Measurements from ENCODE around the gene GOLGA6L9. TPM values are rescaled to one million over a fixed set of nuclear protein-coding genes. Genes with fewer than 3 reads are reported as not detected.
"Not testable (repeated sequence)": the region's sequence is repeated elsewhere in the genome, so short reads cannot be mapped to it uniquely, and the experiment has no call there.

The GOLGA6L9 gene, protein sequence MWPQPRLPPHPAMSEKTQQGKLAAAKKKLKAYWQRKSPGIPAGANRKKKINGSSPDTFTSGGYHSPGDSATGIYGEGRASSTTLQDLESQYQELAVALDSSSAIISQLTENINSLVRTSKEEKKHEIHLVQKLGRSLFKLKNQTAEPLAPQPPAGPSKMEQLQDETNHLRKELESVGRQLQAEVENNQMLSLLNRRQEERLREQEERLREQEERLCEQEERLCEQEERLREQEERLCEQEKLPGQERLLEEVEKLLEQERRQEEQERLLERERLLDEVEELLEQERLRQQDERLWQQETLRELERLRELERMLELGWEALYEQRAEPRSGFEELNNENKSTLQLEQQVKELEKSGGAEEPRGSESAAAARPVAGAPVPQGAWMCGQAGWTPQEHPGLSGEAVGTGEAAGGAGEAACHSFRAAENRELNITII
- 1 to 10 TPM; 4.6 to 7.4 (median 5.9) TPM for polyA plus RNA-seq (ENCODE audit: insufficient read length in 3 of 3)

DNA sequence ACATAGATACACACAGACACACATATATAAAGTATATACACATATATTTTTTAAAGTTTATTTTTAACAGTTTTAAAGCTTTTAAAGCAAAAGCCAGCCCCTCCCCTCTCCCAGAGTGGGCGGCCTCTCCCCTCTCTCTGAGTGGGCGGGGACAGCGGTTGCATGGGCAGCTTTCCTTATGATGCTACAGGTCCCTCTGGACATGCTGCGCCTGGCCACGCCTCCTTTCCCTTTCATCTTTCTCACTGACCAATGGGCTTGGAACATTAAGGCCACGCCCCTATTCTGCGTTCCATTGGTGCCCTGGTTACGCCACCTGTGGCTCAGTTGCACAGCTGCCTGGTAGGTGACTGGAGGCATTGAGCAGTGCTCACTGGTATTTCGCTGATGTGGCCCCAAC lies at the start of gene GOLGA6L9:
Gene GOLGA6L9 (plus strand): TSS at position 124 of the 400 bp plus-strand sequence. CDS start 264 bp downstream, at position 388.
- DNase-seq (ENCODE audit: low read depth in 3 of 3, low spot score in 2 of 3) = not testable (repeated sequence)

DNA sequence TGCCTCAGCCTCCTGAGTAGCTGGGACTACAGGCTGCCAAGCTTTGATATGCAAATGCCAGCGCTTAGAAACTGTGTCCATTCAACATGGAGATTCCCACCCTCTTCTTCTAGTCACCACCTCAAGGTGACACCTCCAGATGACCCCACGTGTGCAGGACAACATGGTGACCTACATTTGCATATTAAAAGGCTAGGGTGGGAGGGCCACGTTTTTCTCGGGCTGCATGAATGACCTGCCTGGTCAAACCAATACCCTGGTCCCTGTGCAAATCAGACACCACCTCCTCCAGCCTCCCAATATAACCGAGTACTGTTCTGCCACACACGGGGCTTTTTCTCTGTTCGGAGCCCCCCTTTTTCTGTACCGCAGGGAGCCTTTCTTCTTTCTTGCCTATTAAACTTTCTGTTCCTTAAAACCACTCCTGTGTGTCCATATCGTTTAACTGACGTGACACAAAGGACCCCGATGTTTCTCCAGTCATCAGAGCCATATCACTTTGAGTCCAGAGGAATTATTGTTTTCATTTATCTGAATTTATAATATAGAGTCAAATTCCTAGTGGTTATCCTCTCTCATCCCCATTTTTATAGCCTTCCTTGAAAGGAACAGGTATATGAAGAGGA lies 48.2 kb upstream of the GOLGA6L9 start:
- not testable (repeated sequence) for DNase-seq (ENCODE audit: low read depth in 3 of 3, low spot score in 2 of 3)

DNA sequence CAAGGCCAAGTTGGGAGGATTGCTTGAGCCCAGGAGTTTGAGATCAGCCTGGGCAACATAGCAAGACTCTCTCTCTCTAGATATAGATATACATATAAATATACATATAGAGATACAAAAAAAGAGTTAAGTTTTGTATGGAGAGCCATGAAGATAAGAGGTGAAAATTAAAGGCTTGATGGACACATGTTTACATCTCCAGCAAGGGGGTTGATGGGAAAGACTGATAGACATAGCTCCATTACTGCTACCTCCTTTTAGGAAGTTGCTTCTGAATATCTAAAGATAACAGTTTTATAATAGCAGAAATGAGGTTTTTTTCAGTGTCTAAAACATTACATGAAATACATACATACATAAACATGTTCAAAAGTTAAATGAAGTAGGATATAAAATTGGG lies 42.4 kb upstream of the GOLGA6L9 start:
- not testable (repeated sequence) for DNase-seq (ENCODE audit: low read depth in 3 of 3, low spot score in 2 of 3)

DNA sequence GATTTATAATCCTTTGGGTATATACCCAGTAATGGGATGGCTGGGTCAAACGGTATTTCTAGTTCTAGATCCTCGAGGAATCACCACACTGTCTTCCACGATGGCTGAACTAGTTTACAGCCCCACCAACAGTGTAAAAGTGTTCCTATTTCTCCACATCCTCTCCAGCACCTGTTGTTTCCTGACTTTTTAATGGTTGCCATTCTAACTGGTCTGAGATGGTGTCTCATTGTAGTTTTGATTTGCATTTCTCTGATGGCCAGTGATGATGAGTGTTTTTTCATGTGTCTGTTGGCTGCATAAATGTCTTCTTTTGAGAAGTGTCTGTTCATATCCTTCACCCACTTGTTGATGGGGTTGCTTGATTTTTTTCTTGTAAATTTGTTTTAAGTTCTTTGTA lies 39.5 kb upstream of the GOLGA6L9 start:
- not testable (repeated sequence) for DNase-seq (ENCODE audit: low read depth in 3 of 3, low spot score in 2 of 3)

DNA sequence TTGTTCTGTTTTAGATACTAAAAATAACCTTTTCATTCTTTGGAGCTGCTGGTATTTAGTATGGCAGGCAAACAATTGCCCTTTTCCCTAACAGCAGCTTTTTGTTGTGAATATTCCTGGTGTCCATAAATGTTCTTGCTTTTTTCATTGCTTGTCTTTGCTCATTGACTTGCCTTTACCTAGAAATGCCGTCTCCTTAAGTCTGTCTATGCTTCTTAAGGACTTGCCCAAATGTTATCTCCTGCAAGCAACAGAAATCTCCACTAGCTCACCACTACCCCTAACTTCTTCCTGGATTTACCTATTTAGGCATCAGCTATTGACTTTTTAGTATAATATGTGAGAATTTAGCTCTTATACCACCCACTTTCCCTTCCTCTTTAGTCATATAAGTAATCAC lies 37.5 kb upstream of the GOLGA6L9 start:
- DNase-seq (ENCODE audit: low read depth in 3 of 3, low spot score in 2 of 3) = not testable (repeated sequence)

DNA sequence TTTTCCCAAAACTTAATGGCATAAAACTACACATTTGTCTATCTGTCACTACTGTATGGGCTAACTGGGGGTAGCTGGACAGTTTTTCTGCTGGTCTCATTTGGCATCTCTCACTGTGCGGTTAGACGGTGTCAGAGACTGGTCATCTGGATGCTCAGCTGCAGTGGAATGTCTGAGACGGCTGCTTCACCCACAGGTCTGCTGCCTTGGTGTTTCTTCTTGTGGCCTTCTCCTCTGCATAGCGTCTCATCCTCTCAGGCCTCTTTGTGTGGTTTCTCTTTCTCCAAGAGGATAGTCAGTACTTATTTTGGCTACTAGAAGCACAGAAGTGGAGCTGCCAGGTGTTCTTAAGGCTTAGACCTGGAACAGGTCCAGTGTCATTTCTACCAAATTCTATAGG lies 35.9 kb upstream of the GOLGA6L9 start:
- DNase-seq (ENCODE audit: low read depth in 3 of 3, low spot score in 2 of 3) = no peak

DNA sequence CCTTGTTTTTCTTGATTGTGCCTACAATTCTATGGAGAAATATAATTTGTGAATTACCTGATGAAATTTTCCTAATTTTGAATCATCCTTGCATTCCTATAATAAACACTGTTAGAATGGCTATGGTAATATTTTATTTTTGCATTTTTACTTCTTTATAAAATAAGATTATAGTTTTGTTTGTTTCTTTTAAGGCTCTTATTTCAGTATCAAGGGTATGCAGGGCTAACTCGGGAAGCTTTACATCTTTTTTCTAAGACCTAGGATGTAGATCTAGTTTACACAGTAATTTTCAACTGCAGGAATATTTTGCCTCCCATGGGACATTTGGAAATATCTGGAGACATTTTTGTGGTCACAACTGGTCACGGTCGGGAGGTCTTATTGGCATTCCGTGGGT lies 33.8 kb upstream of the GOLGA6L9 start:
- not testable (repeated sequence) for DNase-seq (ENCODE audit: low read depth in 3 of 3, low spot score in 2 of 3)

DNA sequence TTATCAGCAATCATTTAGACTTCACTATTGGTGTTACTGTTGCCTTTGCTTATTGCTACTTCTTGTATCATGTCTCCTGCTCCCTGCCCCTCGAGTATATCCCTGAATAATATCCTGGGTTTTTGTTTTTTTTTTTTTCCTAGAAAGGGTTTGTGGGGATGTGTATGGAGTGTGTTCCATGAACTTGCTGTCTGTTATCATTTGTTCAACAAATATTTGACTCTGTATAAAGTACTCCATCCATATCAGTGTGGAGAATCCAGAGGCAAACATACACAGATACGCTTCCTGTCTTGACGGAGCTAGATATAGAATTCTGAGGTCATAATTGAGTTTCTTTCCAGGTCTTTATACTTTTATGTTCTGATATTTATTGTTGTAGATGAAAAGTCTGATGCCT lies 31.8 kb upstream of the GOLGA6L9 start:
- DNase-seq (ENCODE audit: low read depth in 3 of 3, low spot score in 2 of 3) = no peak

DNA sequence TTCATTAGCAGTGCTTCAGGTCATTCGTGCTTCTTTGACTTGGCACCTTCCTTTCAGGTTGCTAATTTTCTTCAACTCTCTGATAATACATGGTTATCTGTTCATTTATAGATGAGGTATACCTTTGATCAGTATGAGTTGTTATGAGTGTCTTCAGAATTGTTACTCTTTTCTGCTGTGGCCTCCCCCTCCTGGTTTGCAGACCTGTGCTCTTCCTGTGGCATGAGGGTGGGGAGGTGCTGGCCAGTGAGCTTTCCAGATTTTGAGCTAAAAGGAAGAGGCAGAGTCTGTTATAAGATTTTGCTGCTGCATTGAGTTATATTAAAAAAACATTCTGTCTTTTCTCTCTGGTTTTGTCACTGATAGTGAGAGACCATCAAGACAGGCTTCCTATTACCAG lies 30.8 kb upstream of the GOLGA6L9 start:
- no peak for DNase-seq (ENCODE audit: low read depth in 3 of 3, low spot score in 2 of 3)

DNA sequence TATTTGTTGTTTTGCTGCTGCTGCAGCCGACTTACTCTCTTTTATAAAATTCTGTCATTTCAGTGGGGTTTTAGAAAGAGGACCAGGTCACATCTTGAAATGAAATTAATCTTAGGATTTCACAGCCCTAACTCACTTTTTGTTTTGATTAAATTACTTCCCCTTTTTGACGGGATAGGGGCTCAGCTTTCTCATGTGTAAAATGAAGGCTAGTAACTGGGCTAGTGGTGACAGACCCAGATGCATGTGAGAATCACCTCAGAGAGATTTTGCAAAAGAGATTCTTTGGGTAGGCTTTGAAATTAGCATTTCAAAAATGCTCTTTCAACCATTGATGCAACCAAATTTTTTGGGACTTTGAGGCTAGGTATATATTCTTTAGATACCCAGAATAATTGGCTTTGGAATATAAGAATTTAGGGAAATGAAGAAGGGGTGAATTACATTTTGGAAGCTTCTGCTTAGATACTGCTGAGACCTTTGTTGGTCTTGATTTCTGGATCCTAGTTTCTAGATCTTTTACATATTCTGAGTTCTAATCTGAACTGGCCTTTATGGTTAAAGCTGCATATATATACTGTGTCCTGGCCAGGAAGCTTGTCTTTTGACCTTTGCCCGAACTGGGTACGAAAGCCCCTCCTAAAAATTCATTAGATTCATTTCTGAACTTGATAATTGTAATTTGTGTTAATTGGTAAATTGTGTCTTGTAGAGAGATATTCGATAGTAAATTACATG lies 30.1 kb upstream of the GOLGA6L9 start:
- not testable (repeated sequence) for DNase-seq (ENCODE audit: low read depth in 3 of 3, low spot score in 2 of 3)

DNA sequence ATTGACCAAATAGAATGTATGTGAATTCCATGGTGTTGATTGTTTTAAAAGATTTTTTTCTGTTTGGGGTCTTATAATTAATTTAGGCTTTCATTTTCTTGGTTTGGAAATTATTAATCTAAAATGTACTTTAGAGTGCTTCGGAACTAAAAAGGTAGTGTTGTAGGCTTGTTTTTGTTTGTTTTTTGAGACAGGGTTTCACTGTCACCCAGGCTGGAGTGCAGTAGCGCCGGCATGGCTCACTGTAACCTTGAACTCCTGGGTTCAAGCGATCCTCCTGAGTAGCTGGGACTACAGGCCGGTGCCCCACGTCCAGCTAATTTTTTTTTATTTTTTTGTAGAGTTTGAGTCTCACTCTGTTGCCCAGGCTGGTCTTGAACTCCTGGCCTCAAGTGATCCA lies 27.7 kb upstream of the GOLGA6L9 start:
- not testable (repeated sequence) for DNase-seq (ENCODE audit: low read depth in 3 of 3, low spot score in 2 of 3)

DNA sequence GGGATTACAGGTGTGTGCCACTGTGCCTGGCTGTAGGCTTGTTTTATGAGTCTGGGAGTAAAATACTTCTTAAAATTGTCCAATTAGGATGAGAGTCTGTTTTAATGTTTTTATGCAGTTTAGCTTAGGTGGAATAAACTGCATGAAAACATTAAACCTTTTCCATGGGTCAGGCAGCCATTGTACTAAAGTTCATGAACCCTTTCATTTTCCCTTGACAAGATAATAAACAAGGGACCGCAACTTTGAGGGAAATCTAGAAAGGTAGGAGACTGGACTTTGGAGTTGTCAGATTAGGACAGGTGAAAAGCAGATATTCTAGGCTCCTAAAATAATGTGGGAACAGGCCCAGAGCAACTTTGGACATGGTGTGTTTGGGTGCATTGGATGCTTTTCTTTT lies 27.3 kb upstream of the GOLGA6L9 start:
- not testable (repeated sequence) for DNase-seq (ENCODE audit: low read depth in 3 of 3, low spot score in 2 of 3)

DNA sequence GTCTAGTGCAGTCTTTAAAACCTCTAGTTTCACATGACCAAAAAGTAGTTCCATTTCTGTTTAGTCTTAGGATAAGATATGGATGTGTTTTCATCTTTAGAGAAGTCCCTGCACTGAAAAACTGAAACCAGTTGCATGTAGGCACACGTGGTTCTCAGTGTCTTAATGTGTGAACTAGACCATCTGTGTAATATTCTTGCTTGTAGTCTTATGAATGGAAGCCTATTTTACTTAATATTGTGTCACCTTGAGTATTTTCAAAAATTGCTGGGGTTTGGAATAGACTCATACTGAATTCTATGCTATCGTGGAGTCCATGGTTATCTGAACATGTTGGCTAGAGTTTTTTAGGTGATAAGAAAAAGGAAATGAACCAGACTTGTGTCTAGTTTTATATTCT lies 23.4 kb upstream of the GOLGA6L9 start:
- not testable (repeated sequence) for DNase-seq (ENCODE audit: low read depth in 3 of 3, low spot score in 2 of 3)

DNA sequence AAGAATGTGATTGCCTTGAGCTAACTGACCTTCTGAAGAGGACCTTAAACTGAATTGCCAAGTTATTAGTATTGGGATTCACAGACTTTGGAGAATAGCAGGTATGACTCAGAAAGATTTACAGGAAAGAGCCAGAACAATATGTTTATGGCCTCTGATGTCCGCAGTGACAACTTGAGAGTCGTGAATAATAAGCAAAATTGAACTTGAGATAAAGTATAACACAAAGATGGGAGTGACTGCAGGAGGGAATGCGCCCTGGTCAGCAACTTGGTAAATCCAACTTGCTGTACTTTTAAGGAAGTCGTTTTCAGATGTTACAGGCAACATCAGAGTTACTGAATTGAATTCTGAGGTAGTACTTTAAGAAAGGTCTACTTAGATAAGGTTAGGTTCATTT lies 19.3 kb upstream of the GOLGA6L9 start:
- DNase-seq (ENCODE audit: low read depth in 3 of 3, low spot score in 2 of 3) = not testable (repeated sequence)

DNA sequence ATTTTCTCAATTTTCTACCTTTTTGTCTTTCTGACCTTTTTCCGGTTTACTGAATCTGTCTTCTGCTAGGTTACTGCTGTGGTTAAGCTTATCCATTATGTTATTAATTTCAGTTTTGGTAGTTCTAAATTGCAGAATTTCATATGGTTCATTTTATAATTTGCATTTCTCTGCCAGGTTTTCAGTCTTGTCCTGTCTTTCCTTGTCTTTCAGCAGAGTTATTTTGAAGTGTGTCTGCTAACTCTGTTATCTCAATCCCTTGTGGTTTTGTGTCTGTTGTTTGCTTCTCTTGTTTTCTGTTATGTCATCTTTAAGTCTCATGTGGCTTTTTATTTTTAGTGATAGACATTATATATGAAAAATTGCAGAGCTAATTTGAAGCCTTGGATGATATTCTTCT lies 18.0 kb upstream of the GOLGA6L9 start:
- DNase-seq (ENCODE audit: low read depth in 3 of 3, low spot score in 2 of 3) = not testable (repeated sequence)

DNA sequence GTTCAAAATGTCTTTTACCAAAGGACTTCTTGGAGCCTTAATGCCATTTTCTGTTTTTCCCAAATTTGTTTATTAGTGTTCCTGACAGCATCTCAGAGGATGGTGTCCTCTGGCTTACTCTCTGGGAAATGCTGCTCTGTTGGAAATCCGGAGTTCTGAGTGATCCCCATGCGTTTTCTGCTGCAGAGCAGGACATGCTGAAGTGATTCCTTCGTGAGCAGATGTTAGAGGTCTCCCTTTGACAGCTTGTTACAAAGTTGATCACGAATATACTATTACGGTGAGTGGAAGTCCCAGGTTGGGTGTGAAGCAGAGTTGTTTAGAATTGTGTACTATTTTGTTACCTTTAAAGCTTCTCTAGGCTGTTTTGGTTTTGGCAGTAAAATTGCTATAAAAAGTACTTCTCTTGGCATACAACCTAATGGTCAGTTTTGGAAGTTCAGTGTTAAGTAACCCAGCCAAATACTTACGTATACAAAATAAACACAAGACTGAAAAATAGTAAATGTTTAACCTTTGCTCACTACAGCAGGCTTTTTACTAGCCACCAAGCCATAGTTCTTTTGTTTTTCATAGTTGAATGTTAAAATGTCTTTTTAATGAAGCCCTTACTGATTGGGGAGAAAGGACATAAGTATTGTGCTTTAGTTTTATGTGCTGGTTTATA lies 15.0 kb upstream of the GOLGA6L9 start:
- peak in 2 of 3 donors; percentile 0 to 3 for DNase-seq (ENCODE audit: low read depth in 3 of 3, low spot score in 2 of 3)

DNA sequence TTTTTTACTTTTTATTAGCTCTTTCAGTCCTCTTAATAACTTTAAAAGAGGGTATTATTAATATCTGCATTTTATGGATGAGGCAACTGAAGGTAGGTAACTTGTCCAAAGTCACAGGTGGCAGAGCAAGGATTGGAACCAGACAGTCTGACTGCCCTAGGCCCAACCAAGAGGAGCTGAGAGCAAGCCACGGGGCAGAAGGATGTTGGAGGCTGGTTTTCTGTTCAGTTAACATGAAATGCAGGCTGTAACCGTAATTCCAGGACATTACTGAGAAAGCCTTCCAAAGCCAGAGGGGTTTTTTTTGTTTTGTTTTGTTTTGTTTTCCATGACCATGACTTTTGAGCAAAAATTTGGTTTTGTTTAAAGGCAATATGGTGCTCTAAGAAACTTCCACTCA lies 9.1 kb upstream of the GOLGA6L9 start:
- DNase-seq (ENCODE audit: low read depth in 3 of 3, low spot score in 2 of 3) = not testable (repeated sequence)

DNA sequence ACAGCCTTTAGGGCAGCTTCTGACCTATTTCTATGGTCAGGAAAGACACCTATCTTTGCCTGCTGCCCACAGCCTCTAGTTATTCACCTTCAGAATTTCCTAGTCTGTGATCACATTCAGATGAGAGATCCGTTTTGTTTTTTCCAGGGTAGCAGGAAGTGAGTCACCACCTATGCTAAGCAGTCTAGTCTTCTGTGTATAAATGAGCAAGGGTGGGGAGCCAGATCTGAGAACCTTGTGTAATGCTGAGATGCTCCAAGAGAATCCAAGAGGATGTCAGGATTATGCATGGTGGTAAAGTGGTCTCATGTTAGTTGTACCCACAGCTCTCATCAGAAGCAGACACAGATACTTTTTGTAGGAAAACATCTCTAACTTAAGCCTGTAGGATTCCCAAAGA lies 8.7 kb upstream of the GOLGA6L9 start:
- DNase-seq (ENCODE audit: low read depth in 3 of 3, low spot score in 2 of 3) = not testable (repeated sequence)

DNA sequence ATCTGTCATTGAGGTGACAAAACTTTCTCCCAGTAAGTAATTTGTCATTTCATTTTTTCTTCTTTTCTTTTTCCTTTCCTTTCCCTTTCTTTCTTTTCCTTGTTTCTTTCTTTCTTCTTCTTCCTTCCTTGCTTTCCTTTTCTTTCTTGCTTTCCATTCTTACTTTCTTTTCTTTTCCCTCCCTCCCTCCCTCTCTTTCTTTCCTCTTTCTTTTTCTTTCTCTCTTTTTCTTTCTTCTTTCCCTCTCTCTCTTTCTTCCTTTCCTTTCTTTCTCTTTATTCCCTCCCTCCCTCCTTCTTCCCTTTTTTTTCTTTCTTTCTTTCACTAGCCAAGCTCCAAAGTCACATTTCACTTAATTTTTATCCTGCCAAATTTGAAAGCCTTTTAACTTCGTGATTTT lies 2.5 kb upstream of the GOLGA6L9 start:
- DNase-seq (ENCODE audit: low read depth in 3 of 3, low spot score in 2 of 3) = not testable (repeated sequence)

DNA sequence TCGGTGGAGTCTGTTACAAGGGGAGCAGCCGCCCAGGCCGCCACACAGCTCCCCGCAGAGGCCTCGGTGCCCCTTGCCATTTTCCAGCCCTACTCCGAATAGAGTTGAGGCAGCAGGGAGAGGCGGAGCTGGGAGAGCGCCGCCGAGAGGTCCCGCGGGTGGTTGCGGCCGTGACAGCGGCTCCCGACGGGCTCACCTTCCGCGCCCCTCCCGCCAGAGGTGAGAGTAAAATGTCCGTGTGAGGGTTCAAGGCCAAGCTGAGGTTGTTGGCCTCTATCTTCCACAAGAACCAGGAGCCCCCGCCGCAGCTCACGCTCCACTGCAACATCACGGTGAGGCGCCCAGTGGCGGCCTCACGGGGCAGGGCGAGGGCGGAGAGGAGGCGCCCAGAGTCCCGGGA lies 15.8 kb downstream of the GOLGA6L9 start:
- not testable (repeated sequence) for DNase-seq (ENCODE audit: low read depth in 3 of 3, low spot score in 2 of 3)

DNA sequence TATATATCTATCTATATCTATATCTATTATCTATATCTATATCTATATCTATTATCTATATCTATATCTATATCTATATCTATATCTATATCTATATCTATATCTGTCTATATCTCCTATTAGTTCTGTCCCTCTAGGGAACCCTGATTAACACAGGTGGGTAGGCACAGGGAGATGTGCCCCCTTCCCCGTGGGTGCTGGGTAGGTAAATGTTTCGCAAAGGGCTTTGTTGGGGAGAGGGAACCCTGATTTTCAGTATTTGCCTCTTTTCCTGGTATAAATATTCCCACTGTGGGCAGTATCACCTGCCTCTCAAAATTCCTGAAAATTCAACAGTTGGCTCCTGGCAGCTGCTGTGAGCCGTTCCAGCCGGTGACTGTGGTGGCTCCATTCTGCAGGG lies 27.7 kb downstream of the GOLGA6L9 start:
- DNase-seq (ENCODE audit: low read depth in 3 of 3, low spot score in 2 of 3) = not testable (repeated sequence)

Measured in right renal cortex interstitium (tissue), 3 donors.